ENCODE measurements around the gene CHAT. TPM values are rescaled to one million over a fixed set of nuclear protein-coding genes. Genes with fewer than 3 reads are reported as not detected.

Gene CHAT
- total RNA-seq, 4 donors from 2014 or later = not detected

- peaks cover 0 to 57% (median 0%) of the 10 kb centered on the region in 4 donors for H3K27me3 ChIP-seq
- DNase-seq = no peak
Measured at GRCh38 chr10:49596836-49597235, 17.0 kb upstream of the CHAT start.

GRCh38 chr10:49597426-49598163, 16.2 kb upstream of the CHAT start:
- DNase-seq = no peak
- TF ChIP-seq, protein P1, sequence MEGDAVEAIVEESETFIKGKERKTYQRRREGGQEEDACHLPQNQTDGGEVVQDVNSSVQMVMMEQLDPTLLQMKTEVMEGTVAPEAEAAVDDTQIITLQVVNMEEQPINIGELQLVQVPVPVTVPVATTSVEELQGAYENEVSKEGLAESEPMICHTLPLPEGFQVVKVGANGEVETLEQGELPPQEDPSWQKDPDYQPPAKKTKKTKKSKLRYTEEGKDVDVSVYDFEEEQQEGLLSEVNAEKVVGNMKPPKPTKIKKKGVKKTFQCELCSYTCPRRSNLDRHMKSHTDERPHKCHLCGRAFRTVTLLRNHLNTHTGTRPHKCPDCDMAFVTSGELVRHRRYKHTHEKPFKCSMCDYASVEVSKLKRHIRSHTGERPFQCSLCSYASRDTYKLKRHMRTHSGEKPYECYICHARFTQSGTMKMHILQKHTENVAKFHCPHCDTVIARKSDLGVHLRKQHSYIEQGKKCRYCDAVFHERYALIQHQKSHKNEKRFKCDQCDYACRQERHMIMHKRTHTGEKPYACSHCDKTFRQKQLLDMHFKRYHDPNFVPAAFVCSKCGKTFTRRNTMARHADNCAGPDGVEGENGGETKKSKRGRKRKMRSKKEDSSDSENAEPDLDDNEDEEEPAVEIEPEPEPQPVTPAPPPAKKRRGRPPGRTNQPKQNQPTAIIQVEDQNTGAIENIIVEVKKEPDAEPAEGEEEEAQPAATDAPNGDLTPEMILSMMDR (IDR thresholded peaks at IDR 0.05) = no peak
- TF ChIP-seq POLR2A (IDR thresholded peaks at IDR 0.05) = no peak
- peaks cover 0 to 57% (median 0%) of the 10 kb centered on the region in 4 donors for H3K27me3 ChIP-seq
- H3K4me3 ChIP-seq = no peak overlapping the region
- WGBS, 2 donors = 60 to 71% methylated on average over 9 to 11 of the region's 11 CpGs
- no peaks in the 10 kb centered on the region for H3K36me3 ChIP-seq
- H3K27ac ChIP-seq = no peak overlapping the region
- peaks cover 0 to 22% (median 0%) of the 10 kb centered on the region in 3 donors for H3K4me1 ChIP-seq
- no peaks in the 10 kb centered on the region for H3K9me3 ChIP-seq
- intact Hi-C loops (cut with DNase I) = no loop called here

More at GRCh38 chr10:49596836-49597235, 17.0 kb upstream of the CHAT start:
- no peaks in the 10 kb centered on the region for H3K9me3 ChIP-seq
- H3K36me3 ChIP-seq = no peaks in the 10 kb centered on the region
- 59 to 71% methylated on average over 3 of the region's 3 CpGs for WGBS, 2 donors
- intact Hi-C loops (cut with DNase I) = no loop called here
- no peak for TF ChIP-seq POLR2A (IDR thresholded peaks at IDR 0.05)
- TF ChIP-seq, protein P1 (IDR thresholded peaks at IDR 0.05) = no peak
- peaks cover 0 to 17% (median 0%) of the 10 kb centered on the region in 3 donors for H3K4me1 ChIP-seq
- no peak overlapping the region for H3K4me3 ChIP-seq
- no peak overlapping the region for H3K27ac ChIP-seq

DNA sequence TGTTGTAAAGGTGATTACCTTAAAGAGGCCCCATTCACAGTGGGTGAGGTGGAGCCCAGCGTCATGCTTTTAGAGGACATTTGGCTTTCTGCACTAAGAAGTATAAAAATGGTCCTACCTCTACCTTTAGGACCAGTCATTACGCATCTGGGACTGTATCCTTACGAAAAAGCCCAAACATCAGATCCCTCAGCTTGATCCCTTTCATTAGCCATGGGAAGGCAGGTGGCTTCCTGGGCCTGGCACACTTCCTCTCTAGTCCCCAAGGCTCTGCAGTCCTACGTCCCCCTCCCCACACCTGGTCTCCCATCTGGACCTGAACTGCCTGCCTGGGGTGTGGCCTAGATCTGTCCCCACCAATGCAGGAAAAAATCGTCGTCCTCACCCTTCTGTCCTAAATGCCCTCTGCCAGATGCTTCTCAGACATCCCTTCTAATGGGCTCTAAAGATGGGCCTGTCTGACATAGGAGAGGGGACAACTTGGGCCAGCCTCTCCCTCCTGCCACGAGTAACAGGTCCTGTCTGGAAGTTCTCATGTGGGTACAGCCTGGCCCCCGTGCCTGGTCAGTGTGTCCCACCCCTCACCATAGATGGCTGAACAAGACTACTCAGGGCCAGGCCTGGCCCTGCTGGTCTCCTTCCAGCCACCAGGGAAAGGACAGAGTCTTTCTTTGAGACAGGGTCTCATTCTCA, 15.5 kb upstream of the CHAT start:
- WGBS, 2 donors = 71 to 75% methylated on average over 2 to 6 of the region's 8 CpGs
- Histone ChIP-seq H3K4me1 (peaks cover 0 to 22% (median 0%) of the 10 kb centered on the region in 3 donors), H3K27ac (no peak overlapping the region), H3K4me3 (no peak overlapping the region), H3K27me3 (peaks cover 0 to 56% (median 0%) of the 10 kb centered on the region in 4 donors), H3K9me3 (no peaks in the 10 kb centered on the region), H3K36me3 (no peaks in the 10 kb centered on the region)
- no peak for TF ChIP-seq POLR2A (IDR thresholded peaks at IDR 0.05)
- TF ChIP-seq, protein P1 (IDR thresholded peaks at IDR 0.05) = no peak
- intact Hi-C loops (cut with DNase I) = no loop called here
- DNase-seq = no peak

GRCh38 chr10:49598986-49599385, 14.9 kb upstream of the CHAT start:
- 53 to 65% methylated on average over 4 of the region's 4 CpGs for WGBS, 2 donors
- no peak overlapping the region for H3K27ac ChIP-seq
- no peak for DNase-seq
- no peaks in the 10 kb centered on the region for H3K9me3 ChIP-seq
- peaks cover 0 to 22% (median 0%) of the 10 kb centered on the region in 3 donors for H3K4me1 ChIP-seq
- intact Hi-C loops (cut with DNase I) = no loop called here
- H3K27me3 ChIP-seq = peaks cover 0 to 56% (median 0%) of the 10 kb centered on the region in 4 donors
- no peak overlapping the region for H3K4me3 ChIP-seq
- no peaks in the 10 kb centered on the region for H3K36me3 ChIP-seq
- no peak for TF ChIP-seq POLR2A (IDR thresholded peaks at IDR 0.05)
- TF ChIP-seq, protein P1 (IDR thresholded peaks at IDR 0.05) = no peak

- WGBS, 2 donors = 61 to 69% methylated on average over 2 to 3 of the region's 3 CpGs
- DNase-seq = no peak
- no peak overlapping the region for H3K4me3 ChIP-seq
- no peak for TF ChIP-seq POLR2A (IDR thresholded peaks at IDR 0.05)
- TF ChIP-seq, protein P1 (IDR thresholded peaks at IDR 0.05) = no peak
- no peak overlapping the region for H3K27ac ChIP-seq
- no peaks in the 10 kb centered on the region for H3K36me3 ChIP-seq
- H3K27me3 ChIP-seq = peaks cover 0 to 56% (median 0%) of the 10 kb centered on the region in 4 donors
- intact Hi-C loops (cut with DNase I) = no loop called here
- H3K9me3 ChIP-seq = no peaks in the 10 kb centered on the region
- H3K4me1 ChIP-seq = peaks cover 0 to 22% (median 0%) of the 10 kb centered on the region in 3 donors
Measured at GRCh38 chr10:49599546-49599945, 14.3 kb upstream of the CHAT start.

All from esophagus squamous epithelium (tissue), 5 donors.